Measurements from ENCODE around the gene HRAS.

DNA sequence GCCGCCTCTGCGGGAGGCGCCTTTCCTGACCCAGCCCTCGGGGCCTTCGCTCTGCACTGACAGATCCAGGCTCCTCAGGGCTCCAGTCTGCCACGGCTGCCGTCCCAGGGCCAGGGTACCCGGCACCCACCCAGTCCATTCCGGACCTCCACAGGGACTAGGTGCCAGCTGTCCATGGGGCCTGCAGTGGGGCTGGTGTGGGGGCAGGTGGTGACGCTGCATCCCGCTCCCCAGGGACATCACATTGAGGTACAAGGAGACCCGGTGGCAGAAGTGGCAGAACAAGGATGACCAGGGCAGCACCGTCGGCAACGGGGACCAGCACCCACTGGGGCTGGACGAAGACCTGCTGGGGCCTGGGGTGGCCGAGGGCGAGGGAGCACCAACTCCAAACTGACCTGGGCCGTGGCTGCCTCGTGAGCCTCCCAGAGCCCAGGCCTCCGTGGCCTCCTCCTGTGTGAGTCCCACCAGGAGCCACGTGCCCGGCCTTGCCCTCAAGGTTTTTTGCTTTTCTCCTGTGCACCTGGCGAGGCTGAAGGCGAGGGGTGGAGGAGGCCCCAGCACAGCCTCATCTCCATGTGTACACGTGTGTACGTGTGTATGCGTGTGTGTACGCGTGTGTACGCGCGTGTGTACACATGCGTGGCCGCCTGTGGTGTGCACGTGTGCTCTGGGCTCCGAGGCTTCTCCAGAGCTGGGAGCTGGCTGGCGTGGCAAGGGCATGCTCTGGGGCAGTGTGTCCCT lies 45.0 kb downstream of the HRAS start:
- TF ChIP-seq, protein P1, sequence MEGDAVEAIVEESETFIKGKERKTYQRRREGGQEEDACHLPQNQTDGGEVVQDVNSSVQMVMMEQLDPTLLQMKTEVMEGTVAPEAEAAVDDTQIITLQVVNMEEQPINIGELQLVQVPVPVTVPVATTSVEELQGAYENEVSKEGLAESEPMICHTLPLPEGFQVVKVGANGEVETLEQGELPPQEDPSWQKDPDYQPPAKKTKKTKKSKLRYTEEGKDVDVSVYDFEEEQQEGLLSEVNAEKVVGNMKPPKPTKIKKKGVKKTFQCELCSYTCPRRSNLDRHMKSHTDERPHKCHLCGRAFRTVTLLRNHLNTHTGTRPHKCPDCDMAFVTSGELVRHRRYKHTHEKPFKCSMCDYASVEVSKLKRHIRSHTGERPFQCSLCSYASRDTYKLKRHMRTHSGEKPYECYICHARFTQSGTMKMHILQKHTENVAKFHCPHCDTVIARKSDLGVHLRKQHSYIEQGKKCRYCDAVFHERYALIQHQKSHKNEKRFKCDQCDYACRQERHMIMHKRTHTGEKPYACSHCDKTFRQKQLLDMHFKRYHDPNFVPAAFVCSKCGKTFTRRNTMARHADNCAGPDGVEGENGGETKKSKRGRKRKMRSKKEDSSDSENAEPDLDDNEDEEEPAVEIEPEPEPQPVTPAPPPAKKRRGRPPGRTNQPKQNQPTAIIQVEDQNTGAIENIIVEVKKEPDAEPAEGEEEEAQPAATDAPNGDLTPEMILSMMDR (IDR thresholded peaks at IDR 0.05), result no peak
- no peak for TF ChIP-seq POLR2A (IDR thresholded peaks at IDR 0.05)
- TF ChIP-seq POLR2AphosphoS5 (IDR thresholded peaks at IDR 0.05), result no peak

All from stomach (tissue), 4 donors.